Skeletal muscle cell (primary cell): Measurements from ENCODE around the gene NBPF4.
"Not testable (repeated sequence)": the region's sequence is repeated elsewhere in the genome, so short reads cannot be mapped to it uniquely, and the experiment has no call there.

Source experiments
- DNase-seq: peaks from one replicate; pipeline ENCODE4 v3.0.0-alpha.2; 2010; ENCODE audit warnings: low read depth
- H3K4me3 ChIP-seq: 2 replicates; pipeline ENCODE4 v1.5.1; 2011; ENCODE audit warnings: low read depth, mild to moderate bottlenecking, control low read depth, low read length, moderate library complexity

The NBPF4 gene

DNA sequence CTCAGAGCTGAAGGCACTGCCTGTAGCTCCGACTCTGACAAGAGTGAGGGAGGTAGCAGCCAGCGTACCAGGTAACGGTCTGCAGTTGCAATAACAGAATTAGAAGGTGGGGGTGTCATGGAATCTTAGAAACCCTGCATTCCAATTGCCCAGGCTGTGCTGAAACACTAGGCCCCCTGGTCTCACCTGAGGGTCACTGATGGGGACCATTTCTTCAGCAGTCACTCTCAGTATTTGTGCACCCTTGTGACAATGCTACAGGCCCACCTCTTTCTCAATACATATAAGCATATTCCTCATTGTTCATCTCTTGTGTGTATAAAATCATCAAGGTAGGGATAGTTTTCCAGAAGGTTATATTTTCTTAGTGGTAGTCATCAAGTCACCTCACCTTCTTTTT is at the start of gene NBPF4:
Gene NBPF4, minus strand, starts transcription at position 101 of the 400 bp plus-strand sequence. CDS start 315 bp downstream, outside the sequence.
- DNase-seq, result not testable (repeated sequence)

GRCh38 chr1:108282528-108283257 is 38.8 kb upstream of the NBPF4 start:
- not testable (repeated sequence) for DNase-seq, H3K4me3 ChIP-seq

More for the DNA sequence above, at the start of gene NBPF4:
- not testable (repeated sequence) for H3K4me3 ChIP-seq

DNA sequence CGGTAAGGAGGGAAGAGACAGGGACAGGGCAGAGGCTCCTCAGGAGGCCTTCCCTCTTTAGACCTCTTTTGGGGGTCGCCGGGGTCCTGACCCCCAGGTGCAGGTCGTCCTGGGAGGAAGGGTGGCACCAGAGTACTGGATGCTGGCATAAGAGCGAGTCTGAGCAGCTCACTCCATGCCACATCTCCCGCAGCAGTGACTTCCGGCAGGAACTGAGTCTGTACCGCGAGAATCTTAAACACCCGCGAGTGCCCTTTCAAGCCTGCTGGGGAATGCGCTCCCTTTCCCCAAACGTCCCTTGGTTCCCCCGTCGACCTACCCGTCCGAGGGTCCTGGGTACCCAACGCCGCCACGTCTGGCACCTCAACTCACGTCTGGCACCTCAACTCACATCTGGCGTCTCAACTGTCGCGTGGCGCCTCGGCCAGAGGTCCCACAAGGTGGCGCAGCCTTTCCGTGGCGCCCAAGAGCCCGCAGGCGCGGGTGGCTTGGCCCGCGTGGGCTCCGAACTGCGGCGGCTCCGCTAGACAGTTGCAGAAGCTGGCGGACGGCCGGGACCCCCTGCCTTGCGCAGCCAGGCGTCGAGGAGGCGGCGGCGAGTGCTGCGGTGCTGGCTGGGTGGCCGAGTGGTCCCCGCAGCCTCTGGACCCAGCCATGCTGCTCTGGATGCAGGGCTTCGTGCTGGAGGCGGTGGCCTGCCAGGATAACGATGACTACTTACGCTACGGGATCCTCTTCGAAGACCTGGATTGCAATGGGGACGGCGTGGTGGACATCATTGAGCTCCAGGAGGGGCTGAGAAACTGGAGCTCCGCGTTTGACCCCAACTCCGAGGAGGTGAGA is 28.8 kb upstream of the NBPF4 start:
- DNase-seq, H3K4me3 ChIP-seq: not testable (repeated sequence)

- DNase-seq, H3K4me3 ChIP-seq: not testable (repeated sequence)
These were observed 23.2 kb upstream of the NBPF4 start for GRCh38 chr1:108267097-108267496.

DNA sequence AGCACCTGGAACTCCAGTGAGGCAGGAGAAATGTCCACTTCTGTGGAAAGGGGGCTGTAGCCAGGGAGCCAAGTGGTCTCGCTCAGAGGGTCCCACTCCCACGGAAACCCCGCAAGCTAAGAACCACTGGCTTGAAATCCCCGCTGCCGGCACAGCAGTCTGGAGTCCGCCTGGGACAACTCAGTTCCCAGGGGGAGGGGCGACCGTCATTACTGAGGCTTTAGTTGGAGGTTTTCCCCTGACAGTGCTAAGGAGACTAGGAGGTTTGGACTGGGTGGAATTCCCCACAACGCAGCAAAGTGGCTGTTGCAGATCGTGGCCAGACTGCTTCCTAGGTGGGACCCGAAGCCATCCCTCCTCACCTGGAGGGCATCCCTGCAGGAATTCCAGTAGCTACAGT is 18.1 kb upstream of the NBPF4 start:
- not testable (repeated sequence) for DNase-seq

DNA sequence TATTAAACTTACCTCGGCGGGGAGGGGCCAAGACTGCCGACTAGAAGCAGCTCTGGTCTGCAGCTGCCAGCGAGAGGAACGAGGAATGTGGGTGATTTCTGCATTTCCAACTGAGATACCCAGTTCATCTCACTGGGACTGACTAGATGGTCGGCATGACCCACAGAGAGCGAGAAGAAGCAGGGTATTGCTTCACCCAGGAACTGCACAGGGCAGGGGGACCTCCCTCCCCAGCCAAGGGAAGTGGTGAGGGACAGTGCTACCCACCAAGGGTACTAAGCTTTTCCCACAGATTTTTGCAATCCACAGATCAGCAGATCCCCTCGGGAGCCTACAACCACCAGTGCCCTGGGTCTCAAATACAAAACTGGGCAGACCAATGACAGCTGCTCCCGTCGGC is 17.6 kb upstream of the NBPF4 start:
- not testable (repeated sequence) for H3K4me3 ChIP-seq, DNase-seq

More for the DNA sequence above, 18.1 kb upstream of the NBPF4 start:
- H3K4me3 ChIP-seq, result not testable (repeated sequence)

GRCh38 chr1:108260578-108261259 is 16.8 kb upstream of the NBPF4 start:
- not testable (repeated sequence) for DNase-seq, H3K4me3 ChIP-seq

GRCh38 chr1:108255426-108255825 is 11.6 kb upstream of the NBPF4 start:
- H3K4me3 ChIP-seq, DNase-seq: not testable (repeated sequence)

- H3K4me3 ChIP-seq, DNase-seq: not testable (repeated sequence)
These were observed 4.5 kb downstream of the NBPF4 start for GRCh38 chr1:108239426-108239825.

DNA sequence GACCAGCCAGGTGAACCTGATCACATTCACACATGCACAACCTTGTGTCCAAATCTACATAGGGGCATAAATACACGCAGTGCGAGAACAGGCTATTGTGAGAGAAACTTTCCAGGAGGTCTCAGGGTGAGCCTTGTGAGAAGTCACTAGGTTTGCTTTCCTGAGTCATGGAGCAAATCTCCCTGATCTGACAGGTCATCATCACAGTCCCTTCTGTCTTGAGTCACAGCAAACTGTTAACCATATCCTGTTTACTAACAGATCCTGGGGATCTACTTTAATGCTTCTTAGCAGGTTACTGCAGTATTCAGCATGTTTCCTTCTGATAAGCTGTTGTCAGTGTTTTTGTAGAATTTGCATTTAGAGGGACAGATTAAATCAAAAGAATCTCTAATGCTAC is 8.6 kb downstream of the NBPF4 start:
- H3K4me3 ChIP-seq, DNase-seq: not testable (repeated sequence)

GRCh38 chr1:108232183-108232582 is 11.7 kb downstream of the NBPF4 start:
- not testable (repeated sequence) for DNase-seq, H3K4me3 ChIP-seq

DNA sequence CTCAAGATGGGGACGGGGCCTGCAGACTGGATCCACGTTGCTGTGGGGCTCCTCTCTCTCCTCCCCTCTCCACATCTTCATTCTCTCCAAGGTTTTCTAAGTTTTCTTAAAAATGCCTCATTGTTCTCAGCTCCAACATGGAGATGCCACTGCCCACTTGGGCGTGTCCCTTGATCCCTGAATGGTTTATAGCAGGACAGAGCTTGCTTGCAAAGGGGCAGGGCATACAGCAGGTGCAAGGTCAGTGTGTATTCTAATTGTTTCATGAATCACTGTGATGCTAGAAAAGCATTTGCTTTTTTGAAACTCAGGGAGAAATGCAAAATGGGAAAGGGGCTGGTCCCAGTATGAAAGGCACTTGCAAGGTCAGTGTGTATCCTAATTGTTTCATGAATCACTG is 13.9 kb downstream of the NBPF4 start:
- DNase-seq, H3K4me3 ChIP-seq: not testable (repeated sequence)

DNA sequence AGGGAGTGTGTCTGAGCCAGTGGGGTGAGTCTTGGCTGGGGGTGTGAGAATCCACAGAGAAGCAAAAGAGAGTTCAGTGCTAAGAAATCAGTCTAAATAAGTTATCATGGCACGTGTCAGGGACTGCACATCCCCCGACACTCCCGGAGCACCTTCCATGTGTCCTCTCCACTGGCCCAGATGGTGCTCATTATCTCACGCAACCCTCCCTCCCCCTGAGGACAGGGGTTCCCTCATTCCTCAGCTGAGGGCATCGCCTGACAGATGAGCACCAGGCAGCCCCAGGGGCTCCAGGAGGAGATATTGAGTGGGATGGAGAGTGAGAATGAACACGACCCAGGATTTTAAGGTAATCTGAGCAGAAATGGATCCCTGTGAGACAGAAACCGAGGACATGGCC is 16.1 kb downstream of the NBPF4 start:
- DNase-seq, H3K4me3 ChIP-seq: not testable (repeated sequence)

- not testable (repeated sequence) for DNase-seq, H3K4me3 ChIP-seq
These were observed 17.0 kb downstream of the NBPF4 start for GRCh38 chr1:108226855-108227254.

GRCh38 chr1:108223226-108223625 is 20.6 kb downstream of the NBPF4 start:
- DNase-seq, H3K4me3 ChIP-seq: not testable (repeated sequence)

GRCh38 chr1:108217515-108218174 is 26.2 kb downstream of the NBPF4 start:
- not testable (repeated sequence) for DNase-seq, H3K4me3 ChIP-seq

GRCh38 chr1:108217007-108217406 is 26.9 kb downstream of the NBPF4 start:
- not testable (repeated sequence) for DNase-seq

GRCh38 chr1:108216028-108216890 is 27.6 kb downstream of the NBPF4 start:
- not testable (repeated sequence) for DNase-seq, H3K4me3 ChIP-seq

More at GRCh38 chr1:108217007-108217406, 26.9 kb downstream of the NBPF4 start:
- H3K4me3 ChIP-seq, result not testable (repeated sequence)
